HG02970 (cell line): Measurements from ENCODE around the gene CELF4.

Source experiments
- ATAC-seq: cut with Tn5 transposase; IDR thresholded peaks from one replicate; pipeline ENCODE4 v1.9.1; 2021; ENCODE audit warnings: mild to moderate bottlenecking, moderate library complexity, moderate number of reproducible peaks; ENCODE audit not compliant: unreplicated experiment, low FRiP score

Gene CELF4

DNA sequence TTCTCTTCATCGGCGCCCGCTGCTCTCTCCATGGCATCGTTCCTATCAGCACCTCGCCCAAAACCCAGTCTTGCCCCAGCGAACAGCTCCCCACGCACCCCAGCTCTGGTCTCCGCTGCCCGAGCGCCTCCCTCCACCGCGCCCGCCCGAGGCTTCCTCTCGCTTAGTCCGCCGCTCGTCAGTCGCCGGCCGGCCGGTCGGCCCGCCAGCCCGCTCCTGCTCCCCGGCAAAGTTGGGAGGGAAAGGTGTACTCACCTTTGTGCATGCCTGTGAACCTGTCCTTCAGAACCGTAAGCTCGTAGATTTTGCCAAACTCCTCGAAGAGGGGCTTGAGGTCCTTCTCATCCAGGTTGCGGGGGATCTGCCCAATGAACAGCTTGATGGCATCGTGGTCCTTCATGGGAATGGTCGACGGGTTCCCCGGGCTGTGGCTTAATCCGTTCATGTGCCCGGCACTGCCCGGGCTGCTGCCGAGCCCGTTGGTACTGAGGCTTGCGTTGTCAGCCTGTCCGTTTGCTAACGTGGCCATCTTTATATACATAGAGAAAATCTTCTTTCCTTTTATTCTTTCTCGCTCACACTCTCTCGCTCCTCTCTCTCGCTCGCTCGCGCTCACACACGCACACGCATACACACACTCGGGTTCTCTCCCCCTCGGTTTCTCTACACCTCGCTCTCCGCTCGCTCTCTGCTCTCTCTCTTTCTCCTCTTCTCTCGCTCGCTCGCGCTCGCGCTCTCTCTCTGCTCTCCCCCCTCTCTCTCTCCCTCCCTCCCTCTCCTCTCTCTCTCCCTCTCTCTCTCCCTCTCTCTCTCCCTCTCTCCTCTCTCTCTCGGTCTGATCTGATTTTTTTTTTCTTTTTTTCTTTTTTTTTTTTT is at the start of gene CELF4:
TSS of gene CELF4 (minus strand) at position 698 of the 876 bp plus-strand sequence.
- ATAC-seq = no peak

DNA sequence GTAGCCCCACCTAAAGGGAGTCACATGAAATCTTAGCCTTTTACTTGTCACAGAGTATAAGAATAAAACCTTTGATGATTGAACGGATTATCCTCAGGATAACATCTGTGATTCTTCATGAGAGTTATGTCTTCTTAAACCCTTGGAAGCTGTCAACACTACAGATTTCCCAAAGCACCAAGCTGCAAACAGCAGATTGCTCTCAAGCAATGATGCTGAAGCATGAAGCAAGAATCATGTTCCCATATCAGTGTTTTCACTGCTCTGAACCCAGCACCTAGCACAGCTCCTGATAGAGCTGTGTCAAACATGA is 47.6 kb upstream of the CELF4 start:
- no peak for ATAC-seq

DNA sequence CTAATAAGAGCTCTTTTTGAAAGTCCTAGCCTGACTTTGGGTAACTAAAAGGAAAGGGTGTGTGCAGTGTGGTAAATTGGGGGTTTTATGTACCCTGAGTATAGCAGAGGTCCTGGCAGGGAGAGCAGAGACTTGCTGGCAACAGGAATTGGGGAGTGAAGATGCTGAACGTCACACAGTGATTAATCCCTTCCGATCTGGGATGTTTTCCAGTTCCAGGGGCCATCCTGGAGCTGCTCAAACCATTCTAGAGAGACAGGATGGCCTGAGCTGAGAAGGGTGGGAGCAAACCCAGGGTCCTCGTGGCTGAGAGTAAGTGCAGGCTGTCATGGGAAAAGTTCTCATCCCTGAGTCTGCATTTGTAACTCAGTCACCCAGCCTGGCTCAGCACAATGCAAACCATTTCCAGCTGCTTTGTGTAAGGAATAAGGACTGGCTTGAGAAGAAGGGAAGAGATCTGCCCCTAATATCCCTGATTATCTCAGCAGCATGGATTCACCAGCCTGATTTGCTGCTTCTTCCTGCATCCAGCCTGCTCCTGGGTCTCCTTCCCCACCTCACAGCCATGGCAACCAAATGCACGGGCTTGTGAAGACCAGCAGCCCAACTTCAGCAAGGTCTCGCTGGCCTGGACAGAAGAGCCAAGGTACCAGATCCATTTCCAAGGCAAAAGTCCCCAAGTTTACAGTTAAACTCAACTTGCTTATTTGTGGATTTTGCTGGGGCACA is 47.1 kb upstream of the CELF4 start:
- ATAC-seq = no peak

DNA sequence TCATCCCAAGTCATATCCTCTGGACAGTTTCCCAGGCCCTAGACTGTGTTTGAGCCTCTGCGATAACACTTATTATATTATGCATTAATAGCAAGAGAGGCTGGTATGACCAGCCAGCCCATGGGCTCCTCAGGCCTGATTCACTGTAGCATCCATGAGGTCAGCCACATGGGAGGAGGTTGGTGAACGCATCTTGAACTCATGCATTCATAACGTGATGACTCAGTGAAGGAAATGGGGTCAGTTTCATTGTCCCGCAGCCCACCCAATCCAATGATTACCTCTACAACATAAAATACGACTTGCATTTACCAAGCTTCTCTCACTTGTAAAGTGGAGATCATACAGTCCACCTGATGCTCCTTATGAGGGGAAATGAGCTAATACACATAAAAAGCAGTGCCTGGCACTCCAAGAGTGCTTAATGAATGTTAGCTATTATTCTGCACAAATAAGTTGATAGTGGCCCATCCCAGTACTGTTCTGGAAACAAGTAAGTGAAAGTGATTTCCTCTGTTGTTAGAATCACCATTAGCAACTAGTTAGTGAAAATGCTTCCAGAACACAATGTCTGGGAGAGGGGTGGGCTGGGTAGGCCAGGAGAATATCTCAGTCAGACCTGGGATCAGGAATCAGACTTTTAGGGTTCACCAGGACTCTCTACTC is 46.1 kb upstream of the CELF4 start:
- ATAC-seq = no peak

DNA sequence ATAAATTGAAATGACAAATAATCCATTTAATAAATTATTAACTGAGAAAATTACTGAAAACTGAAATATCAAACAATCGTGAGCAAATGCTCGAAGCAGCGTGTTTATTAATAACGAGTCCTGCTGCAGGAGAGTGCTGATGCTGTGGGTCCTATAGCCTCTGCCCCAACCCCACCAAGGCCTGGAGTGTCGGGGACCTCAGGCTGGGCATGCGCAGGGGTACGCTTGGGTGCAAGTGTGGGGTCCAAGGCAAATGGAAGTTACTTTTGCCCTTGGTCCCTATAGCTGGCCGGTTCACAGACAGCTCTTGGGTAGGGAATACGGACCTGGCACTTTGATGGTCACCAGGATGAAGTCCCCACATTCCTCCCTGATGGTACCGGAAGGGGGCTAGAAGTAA is 43.3 kb upstream of the CELF4 start:
- no peak for ATAC-seq

DNA sequence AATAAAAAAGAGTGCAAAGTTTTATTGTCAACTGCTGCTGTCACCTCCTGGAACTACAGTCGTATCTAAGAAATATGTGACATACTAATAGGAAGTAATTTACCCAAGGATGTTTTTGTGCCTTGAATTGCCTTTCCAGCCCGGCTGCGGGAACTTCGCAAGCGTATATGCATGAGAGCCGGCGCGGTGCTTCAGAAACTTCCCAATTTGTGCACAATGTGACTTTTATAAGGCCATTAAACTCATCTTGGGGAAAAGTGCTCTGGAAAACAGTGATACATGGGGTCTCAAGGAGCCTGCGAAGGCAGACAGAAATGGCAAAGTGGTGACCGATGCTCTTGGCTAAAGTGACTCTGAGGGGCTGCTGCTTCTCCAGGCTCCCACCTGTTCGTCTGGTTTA is 41.7 kb upstream of the CELF4 start:
- no peak for ATAC-seq

DNA sequence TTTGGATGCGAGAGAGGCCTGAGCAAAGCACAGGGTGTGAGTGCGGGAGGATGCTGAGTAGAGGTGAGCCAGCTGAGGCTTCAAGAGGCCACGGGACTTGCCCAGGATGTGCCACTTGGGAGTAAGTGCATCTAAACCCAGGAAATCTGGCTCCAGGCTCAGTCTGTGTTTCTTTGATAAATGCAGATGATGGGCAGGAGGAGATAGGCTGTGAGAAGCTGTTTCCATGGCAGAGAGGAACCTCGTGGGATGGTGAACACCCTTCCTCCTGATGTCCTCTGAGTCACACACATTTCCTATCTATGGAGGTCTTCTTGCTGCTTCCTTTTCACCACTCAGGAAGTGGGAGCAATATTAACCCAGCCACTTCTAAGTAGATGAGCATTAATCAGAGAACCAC is 38.4 kb upstream of the CELF4 start:
- no peak for ATAC-seq

DNA sequence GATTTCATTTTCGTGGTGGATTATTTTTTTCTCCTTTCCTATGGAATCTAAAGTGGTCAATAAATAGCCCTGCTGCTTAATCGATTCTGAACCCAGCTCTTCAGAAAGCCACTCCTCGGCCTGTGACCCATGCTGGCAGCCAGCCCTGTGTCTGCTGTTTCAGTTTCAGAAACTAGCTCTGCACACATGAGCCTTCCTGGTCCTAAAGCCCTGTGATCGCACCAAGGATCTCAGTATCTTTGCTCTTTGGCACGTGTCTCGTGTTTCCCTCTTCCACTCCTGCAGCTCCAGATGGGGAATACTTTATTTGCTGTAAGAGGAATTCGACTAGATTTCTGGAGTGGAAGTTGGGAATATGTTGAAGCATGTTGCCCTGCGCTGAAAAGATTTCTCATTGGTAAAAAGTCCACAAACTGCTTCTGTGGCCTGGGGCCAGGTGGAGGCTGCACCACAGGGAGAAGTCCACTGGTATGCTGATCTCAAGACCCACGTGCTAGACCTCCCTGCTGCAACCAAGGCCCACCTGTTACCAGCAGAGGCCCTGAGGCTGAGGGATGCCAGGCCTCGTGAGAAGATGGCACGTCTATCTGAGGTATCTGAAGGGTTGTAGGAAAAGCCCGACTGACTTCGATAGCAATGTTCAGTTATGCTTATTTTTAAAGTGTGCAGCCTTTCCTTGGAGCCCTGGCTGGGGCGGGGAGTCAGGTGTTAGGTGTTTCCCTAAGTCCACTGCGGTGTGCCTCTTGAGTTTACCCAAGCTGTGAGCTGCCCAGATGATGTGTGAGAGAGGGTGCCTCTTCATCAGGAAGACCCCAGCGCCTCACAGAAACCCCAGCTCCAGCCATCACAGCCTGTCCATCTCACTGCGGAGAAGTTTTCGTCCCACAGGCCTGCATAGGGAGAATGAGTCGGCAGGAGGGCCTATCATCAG is 33.6 kb upstream of the CELF4 start:
- ATAC-seq = no peak

DNA sequence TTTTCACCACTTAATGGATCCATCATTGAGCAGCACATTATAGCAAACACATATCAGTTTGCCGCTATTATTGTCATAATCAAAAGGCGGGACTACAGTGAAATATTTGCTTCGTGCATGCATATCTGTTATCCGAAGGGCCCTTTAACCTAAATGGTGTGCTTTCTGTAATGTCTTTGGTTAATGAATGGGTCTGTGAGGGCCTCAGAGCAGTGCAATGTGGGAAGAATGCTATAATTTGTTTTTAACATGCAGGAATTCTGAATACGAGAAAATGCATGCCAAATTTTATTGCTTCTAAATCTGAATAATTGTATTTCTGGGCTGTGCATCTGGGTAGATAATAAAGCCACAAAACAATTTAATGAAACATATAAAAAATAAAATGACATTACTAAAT is 32.8 kb upstream of the CELF4 start:
- ATAC-seq = no peak

DNA sequence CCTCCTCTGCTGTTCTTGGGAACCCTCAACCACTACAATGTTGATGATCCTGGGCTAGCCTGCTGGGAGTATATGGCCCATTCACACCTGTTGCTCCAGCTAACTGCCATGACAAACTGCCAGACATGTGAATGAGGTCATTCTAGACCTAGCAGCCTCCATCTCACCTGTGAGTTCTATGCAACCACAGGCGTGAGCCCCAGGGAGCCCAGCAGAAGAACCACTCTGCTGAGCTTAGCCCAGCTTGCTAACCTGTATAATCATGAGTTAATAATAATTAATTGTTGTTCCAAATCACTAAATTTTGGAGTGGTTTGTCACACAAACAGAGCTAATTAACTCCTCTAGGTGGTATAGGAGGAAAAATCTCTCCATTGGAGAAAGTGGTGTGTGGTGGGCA is 24.7 kb upstream of the CELF4 start:
- no peak for ATAC-seq

DNA sequence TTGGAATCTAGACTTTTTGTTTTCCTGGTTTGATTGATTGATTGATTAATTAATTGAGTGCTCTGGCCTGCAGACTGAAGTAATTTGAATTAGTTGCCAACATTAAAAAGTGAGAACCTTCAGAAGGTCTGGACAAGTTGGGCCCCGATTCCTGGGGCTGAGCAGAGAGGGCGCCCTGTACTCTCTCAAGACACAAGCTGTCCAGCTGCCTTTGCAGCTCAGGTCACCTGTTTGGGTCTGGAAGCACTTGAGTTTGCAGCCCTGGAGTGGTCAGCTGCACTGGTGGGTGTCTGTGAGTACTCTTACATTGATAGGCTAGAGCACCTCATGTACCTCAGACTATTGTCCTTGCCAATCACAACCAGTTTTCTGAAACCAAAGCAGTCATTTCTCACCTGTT is 22.7 kb upstream of the CELF4 start:
- no peak for ATAC-seq

DNA sequence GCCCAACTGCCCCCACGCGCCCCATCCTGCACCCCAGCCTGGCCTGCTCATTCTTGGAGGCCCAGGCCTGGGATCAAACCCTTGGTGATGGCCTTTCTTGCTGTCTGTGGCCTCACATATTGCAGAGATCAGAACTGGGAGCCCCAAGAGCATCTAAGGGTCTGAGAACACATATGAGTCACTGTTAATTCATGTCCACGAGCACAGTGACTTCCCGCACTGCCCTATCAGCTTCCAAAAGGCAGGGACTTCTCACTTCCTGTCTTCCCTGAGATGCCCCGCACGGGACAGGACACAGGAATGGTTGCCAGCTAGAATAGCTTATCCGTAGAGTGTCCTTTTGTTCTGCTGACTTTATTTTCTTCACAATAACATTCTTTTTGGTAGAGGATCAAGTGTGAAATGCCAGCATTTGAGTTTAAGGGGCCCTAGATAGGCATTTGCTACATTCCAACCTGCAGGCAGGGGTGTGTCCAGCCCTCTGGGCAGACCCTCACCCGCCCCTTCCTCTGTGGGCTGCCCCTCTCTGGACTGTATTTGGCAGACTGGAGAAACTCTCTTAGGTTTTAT is 21.1 kb upstream of the CELF4 start:
- ATAC-seq = no peak

DNA sequence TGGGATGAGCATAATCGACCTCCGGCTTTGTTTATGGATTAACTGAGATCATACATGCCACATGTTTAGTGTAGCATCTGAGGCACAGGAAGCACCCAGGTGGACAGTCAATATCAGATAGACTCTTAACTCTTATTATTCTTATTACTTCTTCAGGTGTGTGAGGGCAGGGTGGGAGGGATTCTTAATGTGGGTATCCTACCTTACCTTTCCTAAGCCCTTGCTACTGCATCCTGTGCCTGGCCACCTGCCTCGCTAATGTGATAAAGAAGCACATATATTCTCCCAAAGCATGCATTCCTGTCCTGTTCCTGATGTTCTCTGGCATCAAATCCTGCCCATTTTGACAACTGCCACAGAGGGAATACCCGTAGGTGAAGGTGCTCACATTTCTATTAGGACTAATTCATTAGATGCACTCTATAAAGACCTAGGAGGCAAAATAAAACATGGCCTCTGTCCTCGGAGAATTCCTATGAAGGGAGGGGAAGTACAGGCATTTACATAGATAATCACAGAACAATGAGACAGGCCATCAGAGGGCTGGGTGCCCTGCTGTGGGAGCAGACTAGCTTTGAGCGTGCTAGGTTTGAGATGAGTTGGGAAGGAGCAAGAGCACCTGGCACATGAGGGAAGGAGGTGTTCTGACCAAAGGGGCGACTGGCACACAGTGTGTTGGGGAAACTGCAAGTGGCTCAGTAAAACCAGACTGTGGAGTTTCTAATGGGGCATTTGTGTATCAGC is 19.5 kb upstream of the CELF4 start:
- no peak for ATAC-seq

DNA sequence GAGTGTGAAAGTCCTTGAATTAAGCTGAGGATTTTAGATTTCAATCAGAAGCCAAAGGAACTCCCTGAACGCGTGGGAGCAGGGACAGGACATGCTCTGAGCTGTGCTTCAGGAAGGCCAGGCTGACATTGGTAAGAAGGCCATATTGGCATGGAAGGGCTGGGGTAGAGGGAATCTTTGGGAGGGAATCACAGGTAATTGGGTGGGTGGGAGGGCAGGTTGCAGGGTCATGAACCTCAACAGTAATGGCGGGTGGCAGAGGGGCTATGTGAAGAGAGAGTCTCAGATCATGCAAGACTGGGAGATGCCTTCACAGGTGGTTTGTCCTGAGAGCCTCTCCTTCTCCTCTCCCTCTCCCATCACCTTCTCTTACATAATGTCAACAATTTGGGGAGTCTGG is 18.6 kb upstream of the CELF4 start:
- no peak for ATAC-seq

DNA sequence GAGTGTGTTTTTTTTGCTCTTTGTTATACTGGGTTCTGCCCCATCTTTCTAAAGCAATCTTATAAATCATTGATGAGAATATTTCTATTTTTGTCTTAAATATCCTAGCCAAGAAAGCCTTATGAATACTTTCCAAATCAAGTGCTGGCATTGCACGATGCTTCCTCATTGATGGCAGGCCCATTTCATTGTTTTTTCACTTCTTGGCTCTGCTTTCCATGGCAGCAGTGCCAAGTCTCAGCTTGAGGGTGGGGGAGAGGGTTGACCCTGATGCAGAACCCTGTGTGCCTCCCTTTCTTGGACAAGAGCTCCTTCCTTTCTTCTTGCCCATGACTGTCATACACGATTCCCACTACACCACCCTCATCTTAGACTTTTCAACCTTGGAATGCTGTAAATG is 16.7 kb upstream of the CELF4 start:
- ATAC-seq = no peak

DNA sequence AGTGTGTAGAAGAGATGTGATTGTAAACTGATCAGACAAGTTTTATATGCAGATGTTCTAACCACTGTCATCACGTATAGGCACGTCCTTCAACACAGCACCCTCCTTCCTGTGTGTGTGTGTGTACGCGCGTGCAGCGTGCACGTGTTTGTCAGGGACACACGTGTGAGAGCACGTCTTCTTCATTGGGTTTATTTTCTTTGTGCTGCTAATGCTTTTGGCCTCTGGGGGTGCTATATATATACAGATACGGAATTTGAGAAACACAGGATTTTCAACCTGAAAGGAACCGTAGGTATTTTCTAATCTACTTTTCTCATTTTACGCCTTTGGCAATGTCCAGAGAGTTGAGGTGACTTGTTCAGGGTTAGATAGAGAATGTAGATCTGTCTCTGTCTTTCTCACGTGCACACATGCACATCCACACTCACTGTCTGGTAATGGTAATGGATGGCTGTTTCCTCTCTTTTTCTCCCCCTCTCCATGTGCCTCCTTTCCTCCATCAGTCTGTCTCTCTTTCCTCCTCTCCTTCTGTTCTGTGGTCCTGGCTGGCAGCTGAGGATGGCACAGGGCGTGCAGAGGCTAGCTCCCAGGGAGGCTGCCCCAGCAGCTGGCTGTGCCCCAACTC is 13.4 kb upstream of the CELF4 start:
- ATAC-seq = no peak

DNA sequence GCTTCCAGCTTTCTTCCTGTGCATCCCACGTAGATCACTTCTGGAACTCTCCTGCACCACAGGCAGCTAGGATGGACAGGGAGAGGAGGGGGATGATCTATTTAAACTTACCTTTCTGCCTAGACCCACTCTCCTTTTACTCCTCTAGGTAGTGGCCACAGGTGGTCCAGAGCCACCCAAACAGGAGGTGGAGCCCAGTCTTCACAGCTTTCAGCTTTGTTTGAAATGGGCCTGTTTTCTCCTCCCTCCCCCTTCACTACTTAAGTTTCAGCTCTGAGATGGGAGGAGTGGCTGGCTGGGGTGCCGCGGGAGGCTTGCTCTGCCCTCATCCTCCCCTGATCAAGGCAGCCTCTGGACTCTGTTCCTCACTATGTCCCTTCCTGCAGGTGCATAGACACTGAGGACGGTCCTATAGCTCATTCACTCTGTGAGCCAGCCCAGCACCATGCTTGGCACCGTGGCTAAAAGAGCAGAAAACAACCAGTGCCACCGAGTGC is 12.6 kb upstream of the CELF4 start:
- no peak for ATAC-seq

DNA sequence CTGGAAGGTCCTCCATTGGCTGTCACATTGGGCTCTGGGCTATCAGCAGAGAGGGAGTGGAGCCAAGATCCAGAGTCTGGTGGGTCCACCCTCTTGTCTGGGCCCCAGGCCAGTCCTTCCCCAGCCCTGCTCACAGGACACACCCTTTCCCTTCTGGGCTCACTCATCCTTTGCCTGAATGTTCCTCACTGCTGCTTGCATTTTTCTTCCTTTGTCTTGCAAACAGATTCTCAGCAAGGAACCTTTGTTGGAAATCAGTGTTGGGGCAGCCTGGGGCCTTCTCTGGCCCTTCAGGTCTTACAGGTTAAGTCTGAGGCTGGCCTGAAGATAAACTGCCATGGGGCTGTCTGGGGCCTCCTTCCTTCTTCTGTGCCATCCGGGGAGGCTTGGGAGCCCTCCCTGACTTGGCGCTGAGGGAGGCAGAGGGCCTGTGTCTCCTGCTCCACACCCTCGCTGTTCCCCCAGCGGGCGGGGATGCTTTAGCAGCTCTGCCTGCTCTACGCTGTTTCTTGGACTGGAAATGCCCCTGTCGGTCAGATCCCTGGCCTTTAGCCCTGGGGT is 11.5 kb upstream of the CELF4 start:
- ATAC-seq = no peak

DNA sequence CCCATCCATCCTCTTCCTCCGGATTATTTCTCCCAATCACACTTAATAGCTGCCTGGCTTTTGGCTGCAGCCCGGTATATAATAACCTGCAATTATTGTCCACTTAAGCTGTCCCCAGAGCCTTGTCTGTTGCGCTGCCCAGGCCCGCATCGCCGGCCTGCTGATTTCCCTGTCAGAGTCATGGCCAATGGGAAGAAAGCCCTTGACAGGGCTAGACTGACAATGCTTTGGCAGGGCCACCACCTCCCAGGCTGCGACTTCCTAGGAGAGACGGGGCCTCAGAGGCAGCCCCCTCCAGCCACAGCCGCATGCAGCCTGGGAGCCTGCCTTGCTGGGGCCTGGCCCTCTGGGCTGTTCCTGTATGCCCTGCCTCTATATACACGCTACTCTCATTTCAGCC is 10.0 kb upstream of the CELF4 start:
- no peak for ATAC-seq
